ENCODE results near the gene SEMA6B. TPM values are rescaled to one million over a fixed set of nuclear protein-coding genes. Genes with fewer than 3 reads are reported as not detected.

Gene SEMA6B
- total RNA-seq, 1 experiment from 2014 or later = 29.2 TPM

DNA sequence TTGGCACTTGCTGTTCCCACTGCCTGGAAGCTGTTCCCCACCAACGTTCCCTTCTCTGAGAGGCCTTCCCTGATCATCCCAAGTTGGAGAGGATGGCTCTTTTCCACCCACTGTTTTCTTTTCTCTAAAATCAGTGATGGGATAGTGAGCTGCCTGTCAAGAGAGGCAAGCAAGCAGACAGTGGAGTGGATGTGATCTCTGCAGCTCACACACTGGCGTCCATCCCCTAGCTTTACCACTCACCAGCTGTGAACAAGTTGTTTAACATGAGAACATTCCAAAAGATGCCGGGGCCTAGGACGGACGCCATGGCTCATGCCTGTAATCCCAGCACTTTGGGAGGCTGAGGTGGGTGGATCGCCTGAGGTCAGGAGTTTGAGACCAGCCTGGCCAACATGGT is 28.0 kb upstream of the SEMA6B start:
- DNase-seq (ENCODE audit: low spot score) = no peak

DNA sequence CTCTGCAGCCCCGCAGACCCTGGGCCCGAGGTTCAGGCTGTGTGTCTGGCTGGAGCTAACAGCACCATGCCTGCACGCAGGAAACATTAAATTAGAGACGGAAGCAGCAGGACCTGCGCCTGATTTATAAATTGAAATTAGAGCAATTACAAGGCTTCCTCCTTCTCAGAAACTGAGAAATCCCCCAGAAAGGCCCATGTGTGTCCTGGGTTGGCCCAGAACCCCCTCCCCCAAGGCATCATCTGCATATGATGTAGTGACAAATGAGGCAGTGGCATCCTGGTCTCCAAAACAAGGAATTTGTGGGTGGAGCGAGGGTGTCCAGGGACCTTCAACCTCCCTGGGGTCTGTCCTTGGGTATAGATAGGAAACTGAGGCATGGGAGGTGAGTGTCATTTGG is 27.2 kb upstream of the SEMA6B start:
- DNase-seq (ENCODE audit: low spot score) = no peak

DNA sequence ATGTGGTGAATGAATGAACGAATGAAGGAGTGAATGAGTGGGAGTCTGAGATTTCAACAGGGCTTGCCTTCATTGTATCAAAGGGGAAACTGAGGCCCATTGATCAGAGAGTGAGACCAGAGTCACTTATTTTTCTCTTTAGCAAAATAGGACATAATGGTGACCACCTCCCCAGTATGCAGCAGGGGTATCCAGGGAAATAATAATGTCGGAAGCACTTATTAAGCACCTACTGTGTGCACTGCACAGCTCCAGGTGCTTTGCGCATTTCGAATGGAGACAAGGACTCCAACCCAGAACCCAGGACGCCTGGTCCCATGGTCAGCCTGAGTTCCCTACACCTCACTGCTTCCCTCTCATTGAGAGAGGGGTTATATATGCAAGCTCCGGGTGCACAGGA is 26.8 kb upstream of the SEMA6B start:
- no peak for DNase-seq (ENCODE audit: low spot score)

DNA sequence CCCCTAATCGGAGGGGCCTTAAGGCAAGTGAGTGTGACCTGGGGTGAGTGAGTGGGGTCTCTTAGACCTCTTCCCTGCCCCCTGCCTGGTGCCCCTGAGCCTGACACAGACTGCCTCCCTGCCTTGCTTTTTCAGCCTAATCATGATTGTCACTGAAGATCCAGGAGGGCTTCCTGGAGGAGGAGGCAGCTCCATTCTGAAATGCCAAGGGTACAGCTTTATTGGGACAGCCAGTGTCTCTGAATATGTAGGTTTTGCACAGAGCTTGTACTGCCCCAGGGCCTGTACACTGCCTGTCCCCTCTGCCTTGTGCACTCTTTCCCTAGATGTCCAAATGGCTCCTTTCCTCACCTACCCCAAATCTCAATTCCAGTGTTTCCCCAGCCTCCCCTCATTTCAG is 26.1 kb upstream of the SEMA6B start:
- no peak for DNase-seq (ENCODE audit: low spot score)

DNA sequence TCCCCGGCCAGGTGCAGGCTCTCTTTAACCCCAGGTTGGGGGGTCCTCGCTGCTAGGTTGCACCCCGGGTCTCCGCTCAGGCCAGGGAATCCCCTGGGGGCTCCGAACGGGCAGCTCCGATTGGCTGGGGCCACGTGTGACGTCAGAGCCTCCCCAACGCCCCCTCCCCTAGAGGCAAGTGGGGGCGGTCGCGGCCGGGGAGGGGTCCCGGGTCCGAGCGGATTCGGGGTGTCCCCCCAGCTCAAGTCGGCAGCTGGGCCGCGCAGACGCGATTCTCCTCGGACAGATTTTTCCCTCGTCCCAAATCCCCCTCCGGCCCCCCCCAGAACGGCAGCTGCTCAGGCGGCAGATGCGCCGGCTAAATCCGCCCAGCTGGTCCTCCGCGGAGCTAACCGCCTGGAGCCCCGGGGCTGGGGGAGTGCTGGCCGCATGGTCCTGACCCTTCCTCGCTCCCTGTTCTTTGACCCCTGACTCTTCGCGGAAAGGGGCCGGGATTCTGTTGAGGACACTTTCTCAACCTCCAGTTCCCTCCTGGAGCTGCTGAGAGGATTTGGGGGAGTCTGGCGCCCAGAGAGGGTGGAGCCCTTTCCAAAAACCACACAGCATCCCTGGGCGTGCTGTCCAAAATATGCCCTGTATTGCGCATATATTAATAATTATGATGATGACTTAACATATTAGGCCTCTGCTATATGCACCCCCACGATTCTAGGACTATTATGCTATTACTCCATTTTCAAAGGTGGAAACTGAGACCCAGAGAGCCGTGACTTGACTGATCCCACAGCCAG is 25.4 kb upstream of the SEMA6B start:
- no peak for DNase-seq (ENCODE audit: low spot score)

DNA sequence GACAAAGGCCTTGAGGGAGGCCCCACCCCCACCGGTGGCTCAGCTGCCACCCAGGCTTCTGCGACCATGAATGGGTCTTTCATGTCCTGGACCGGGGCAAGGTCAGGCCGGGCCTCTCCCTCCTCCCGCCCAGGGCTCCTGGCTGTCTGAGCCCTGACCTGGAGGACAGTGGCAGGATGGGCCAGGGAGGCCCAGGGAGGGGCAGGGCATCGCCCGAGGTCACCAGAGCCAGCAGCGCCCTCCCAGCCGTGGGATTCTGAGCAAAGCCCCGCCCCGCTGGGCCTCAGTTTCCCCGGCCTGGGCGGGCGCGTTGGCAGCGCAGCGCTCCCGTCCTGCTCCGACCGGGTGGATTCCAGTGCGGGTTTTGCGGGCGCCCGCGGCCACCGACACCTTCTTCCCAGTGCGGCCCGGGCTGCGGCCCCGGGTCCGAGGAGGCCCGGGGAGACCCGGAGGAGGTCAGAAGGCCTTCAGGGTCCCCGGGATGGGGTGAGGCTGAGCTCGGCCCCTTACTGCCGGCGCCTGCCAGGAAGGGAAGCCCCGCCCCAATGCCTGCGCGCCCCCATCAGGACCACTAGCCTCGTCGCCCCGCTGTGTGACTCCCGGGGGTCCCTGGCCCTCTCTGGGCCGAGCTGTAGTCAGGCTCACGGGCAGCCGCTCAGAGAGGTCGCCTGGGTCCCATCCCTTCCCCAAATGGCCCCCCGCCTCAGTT is 24.6 kb upstream of the SEMA6B start:
- DNase-seq (ENCODE audit: low spot score) = no peak

DNA sequence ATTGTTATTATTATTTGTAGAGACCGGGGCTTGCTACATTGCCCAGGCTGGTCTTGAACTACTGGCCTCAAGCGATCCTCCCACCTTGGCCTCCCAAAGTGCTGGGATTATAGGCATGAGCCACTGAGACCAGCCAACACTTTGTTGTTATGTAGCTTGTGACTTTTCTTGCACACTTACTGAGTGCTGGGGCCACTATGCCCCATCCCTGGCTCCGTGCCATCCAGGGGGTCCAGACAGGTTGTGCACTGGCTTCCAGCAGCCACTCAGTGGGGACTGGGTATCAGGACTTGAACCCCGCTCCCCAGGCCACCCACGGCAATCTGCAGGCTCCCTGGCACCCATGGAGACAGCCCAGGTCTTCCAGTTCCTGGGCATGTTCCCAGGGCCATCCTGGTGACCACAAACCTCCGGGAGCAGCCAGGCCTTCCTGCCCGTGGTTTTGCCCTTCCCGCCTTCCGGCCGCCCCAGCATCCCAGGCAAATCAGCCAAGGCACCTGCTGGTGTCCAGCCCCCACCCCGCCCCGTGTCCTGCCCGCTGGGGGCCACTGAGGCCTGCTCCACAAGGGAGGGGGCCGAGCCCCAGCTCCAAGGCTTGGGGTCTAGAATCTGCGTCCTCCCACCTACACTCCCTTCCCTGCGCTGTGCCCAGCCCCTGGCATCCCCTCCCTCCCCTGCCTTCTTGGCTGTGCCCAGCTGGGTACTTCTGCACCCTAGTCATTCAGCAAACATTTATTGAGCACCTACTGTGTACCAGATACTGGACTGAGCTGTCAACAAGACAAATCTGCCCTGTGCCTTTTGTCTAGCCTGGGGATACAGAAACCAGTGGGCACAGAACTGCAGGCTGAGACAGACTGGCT is 23.7 kb upstream of the SEMA6B start:
- DNase-seq (ENCODE audit: low spot score) = peak; percentile 87

DNA sequence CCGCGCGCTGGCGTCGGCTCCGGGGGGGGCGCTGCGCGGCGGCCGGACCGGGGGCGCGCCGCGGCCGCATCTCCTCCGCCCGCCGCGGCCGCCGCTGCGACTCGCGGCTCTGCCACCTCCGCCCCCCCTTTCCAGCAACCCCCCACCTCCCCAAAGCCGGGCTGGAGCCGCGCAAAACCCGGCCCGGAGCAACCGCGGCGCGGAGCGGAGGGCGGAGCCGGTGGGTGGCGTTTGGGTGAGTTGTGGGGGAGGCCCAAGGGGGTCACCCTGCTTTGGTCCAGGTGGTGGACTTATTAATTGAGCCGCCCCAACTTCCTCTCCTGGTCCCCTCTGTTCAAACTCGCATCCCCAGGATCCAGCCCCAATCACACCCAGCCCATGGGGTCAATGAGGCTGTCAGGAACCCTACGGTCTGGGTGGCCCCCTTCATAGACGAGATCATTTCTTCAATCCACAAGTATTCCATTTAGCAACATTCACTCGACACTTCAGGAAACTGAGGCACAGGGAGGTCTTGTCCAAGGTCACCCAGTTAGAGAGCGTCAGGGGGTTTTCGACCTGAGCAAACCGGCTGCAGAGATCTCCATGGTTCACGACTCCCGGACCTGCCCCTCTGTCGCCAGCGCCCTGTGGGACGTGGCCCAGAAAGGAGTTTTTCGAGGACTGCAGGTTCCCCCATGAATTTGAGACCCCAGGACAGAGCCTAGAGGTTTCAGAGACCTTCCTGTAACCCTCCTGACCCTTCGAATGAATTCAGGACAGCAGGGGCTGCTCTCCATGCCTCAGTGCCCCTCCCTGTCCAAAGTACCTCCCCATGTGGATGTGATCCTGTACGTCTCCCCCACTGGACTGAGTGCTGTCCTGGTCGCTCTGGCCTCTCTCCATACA is 22.4 kb upstream of the SEMA6B start:
- no peak for DNase-seq (ENCODE audit: low spot score)

DNA sequence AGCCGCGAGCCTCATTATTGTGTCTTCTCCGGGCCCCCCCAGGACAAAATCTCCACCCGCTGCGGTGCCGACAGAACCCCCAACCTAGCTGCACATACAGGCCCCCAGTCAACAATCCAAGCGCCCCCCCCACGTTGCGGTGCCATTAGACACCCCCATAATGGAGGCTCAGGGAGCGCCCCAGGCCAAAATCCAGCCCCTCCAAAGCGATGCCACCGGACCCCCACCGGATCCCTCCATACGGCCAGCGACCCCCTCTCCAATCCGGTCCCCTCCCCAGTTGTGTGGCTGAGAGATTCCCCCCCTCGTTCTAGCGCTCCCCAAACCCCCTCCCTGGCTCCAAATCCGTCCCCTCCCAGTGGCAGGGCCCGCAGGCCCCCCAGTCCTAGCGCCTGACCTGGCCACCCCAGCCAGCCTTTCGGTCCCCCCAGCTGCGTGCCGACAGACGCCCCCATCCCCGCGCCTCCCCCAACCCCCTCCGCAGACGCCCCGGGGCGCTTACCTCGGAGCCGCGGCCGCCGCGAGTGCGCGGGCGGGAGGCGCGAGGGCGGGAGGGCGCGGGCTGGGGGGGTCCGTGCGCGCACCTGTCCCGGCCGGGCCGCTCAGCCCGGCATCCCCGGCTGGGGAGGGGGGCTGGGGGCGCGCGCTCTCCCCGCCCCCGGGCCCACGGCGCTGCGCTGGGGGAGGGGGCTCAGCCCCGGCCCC is 21.6 kb upstream of the SEMA6B start:
- DNase-seq (ENCODE audit: low spot score) = no peak

DNA sequence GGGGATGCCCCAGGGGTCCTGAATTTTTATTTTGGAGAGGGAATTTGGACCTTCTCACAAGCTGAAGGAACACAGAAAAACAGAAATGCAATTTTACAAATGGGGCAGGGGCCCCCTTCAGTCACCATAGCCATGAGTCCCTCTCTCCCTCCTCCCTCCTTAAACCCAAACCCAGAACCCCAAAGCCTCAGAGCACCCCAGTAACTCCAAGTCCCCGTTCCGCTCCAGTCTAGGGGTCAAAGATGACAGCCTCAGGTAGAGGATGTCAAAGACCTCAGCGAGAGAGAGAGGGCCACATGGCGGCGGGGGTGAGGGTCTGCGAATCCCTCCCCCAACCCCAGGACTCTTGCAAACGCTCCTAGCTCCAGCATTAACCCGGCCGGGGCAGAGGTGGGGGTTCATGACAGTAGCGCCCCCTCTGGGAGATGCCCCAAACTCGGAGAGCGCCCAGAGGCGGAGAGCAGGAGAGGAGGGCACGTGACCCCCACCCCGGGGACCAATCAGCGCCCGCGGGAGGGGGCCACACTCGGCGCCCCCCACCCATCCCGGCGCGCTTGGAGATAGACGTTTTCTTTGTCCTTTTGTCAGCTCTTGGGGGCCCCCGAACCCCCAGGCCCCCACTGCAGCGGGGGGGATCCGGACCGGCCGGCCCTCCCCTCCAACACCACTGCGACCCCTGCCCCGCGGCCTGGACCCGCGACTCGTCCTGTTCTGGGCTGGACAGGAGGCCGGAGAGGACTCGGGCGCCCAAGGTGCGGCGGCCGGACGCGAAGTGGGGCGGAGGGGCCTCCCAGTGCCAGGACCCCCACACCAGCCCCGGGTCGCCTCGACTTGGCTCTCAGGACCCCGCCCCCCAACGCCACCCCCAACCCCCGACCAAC is 20.8 kb upstream of the SEMA6B start:
- DNase-seq (ENCODE audit: low spot score) = no peak

DNA sequence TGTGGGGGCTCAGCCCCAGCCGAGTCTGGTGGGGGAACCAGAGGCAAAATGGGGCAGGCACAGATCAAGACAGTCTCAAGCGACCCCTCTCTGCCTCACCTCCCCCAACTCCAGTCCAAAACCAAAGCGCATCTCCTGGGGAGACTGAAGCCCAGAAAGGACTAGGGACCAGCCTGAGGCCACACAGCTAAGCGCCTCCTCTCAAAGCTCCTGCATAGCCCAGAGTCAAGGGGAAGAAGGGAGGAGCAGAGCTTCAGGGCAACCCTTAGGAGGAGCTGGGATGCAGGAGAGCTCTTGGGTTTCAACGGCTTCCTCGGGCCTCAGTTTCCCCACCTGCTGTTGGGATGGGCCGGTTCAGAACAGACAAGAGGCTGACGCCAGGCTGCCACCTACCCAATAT is 19.9 kb upstream of the SEMA6B start:
- no peak for DNase-seq (ENCODE audit: low spot score)

DNA sequence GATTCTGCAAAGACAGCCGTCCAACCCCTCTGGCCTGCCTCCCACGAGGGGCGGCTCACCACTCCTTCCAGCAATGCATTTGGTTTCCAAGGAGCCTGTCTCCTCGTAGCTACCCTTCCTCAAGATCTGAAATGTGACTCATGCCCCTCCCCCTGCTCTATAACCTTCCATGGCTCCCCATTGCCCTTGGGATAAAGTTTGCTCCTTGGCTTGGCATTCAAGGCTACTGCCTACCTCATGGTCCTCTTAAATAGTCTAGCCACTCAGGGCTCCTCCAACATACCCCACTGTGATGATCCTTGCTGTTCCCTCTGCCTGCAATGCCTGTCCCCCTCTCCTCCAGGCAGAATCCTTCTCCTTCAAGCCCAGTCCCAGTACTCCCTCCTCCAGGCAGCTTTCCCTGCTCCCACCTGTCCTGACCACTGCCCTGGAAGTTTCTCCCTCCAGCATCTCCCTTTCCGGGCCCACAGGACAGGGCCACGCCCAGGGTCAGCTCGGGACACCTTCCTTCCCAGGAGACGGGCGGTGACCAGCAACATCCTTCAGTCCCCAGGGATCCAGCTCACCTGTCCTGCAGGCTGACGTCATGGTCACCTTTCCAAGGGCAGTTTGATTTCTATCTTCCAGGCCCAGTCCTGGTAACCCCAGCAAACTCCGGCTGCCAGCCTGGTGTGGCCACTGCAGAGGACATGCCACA is 19.2 kb upstream of the SEMA6B start:
- DNase-seq (ENCODE audit: low spot score) = no peak

DNA sequence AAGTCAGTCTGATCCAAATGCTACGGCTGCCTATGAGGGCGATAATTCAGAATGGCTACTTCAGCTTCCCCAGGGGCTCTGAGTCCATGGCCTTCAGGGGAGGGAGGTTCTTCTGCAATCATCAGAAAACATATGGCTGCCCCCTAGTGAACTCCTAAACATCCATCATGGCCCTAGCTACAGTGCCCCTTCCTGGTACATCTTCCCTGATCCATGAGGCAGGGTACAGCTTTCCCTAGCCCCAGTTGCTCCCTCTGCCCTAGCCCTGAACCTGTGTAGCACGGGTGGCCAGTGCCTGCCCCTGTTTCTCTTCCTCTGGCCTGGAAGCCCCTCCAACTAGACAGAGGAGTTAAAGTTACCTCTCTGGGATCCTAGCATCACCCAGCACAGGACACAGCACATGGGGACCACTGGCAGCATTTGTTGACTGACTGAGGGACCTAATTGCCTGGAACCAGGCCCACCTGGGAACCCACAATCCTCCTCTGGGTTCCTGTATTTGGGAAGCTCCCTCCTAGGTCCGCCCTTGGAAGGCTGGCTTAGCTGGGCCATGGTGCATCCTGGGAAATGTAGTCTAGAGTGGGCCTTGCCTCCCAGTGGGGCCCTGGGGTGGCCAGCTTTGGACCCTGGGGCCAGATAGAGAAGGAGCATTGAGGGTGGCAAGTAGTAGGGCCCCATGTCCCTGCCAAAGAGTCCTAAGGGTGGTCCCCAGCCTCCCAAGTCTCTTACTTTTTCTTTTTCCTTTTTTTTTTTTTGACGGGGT is 17.7 kb upstream of the SEMA6B start:
- peak; percentile 40 for DNase-seq (ENCODE audit: low spot score)

DNA sequence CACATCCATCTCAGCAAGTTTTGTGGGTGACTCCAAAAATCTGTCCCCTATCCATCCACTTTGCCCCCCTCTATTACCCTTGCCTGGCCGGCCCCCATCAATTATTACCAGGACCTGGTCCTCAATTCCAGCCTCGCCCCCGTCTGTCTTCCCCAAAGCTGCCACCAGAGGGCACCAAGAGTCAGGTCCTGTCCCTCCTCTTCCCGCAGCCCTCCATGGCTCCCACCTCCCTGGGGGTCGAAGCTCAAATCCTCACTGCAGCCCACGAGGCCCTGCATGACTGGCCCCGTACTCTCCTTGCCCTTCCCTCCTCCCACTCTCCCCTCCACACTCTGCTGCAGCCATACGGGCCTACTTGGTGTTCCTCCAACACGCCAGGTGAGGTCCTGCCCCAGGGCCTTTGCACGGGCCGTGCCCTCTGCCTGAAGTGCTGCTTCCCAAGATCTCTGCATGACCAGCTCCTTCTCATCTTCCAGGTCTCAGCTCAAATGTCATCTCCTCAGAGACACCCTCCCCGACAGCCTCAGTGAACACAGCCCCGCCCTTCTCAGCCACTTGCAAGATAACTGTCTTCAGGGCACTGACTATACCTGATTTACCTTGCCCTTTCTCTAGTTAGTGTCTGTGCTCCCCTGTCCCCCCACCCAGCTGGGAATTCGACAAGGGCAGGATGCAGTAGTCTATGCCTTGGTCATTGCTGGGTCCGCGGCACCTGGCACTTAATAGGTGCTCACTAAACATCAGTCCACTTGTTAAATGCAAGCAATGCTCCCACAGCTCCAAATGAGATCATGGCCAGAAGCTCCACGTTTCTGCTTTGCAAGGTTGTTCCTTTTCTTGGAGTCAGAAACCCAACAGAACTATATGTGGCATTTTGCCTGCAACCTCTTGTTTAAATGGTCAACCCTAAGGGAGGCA is 16.8 kb upstream of the SEMA6B start:
- peak; percentile 66 for DNase-seq (ENCODE audit: low spot score)

DNA sequence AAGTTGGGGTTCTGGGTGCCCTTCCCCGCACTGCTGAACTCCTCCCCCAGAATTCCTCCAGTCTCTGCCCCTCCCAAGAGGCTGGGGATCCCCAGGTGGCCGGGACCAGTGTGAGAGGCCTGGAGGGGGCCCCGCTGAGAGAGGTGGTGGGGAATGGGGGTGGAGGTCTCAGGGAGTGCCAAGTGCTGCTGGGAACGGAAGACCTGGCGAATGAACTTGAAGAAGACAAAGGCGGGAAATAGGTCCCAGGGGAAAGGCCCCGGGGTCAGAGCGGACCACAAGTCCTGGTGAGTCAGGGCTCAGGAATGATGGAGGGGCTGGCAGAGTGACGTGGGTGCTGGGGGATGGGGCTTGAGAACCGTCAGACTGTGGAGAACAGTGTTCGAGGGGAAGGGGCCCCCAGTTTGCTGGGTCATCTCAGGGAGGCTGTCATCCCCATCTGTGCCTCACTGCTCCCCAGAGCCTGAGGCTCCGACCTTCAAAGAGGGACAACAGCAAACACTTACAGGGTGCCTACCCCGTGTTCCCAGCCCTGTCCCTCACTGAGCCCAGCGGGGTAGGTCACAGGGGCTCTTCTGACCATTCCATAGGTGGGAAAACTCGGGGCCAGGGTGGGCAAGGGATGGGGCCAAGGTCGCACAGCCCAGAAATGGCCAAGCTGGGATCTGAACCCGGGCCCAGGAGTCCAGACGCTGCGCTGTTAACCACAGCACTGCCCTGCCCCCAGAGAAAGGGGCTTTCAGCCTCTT is 16.0 kb upstream of the SEMA6B start:
- peak; percentile 96 for DNase-seq (ENCODE audit: low spot score)

DNA sequence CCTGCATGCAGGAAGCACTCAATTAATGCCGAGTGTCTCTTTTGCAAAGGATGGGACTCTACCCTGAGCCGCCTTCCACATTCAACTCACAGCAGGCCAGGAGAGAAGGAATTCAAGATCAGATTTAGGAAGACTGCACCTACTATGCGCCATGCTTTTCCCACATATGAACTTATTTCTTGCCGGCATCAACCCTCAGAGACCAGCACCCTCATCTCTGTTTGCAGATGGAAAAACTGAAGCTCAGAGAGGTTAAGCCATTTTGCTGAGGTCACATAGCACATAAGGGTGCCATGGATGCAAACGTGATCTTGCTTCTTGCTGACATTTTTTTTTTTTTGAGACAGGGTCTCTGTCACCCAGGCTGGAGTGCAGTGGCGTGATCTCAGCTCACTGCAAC is 14.2 kb upstream of the SEMA6B start:
- no peak for DNase-seq (ENCODE audit: low spot score)

Measured in A172 (cell line).